ENCODE data around the gene KCNIP1. TPM values are rescaled to one million over a fixed set of nuclear protein-coding genes. Genes with fewer than 3 reads are reported as not detected.
A peak's percentile ranks its signal among the peaks of the same experiment; 100 is the strongest.

The KCNIP1 gene
- total and polyA plus RNA-seq, 2 of the 13 experiments (the other 11 are each of a cell fraction or from before 2014, with no cell fraction given): not detected

DNA sequence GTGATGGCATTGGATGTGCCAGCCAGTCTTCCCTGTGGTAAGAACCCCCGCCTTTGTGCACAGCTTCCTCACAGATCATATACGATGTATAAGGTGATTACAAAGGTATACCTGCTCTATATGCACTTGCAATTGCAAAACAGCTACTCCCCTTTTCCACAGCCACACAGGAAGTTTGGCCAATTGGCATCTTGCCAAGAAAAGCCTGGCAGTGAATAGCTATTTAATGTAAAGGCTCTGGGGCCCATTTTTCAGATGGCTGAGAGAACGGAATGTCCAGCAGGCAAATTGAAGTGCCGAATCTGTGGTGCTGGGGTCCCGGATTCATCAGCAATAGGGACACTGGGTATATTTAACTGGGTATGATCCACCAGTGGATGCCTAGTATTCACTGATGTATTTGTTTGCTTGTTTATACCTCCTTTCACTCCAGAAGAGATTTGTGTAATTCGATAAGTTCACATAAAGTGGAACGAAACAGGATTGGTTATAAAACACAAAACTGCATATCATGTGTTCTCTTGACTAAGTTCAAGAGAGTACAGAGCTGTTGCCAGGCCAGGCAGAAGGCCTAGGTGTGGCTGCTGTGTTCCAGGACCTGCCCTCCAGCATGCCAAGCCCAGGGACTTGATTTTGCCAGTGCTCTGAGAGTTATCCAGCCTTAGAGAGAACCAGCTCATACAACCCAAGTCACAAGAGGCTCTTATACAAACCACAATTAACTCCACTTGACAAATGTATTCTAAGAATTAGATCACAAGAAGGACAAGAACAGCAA, 252.0 kb downstream of the KCNIP1 start:
- no peak overlapping the region for H3K9ac ChIP-seq (ENCODE audit: insufficient read depth, low read depth, low read length)
- intact Hi-C loops (cut with micrococcal nuclease; ENCODE audit: unreplicated experiment): no loop called here
- CTCF ChIA-PET (ENCODE audit: low intra/inter-chr PET ratio, low total read pairs): no interaction called here

DNA sequence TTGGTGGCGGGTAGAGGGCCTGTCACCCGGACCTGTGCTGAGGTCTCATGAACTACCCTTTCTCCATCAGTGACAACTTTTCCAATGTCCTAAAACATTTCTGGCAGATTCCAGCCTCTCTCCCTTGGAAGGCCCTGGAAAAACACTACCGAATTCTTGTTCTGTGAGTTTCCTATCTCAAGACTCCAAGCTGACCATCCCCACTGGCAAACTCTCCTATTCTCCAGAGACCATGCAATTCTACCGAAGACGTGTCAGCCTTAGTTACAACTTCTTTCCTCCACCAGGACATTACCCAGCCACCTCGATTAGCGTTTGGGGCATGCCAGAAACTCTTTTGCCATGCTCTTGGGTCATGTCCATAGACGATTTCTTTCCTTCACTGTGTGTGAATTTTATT, 252.9 kb downstream of the KCNIP1 start:
- WGBS (ENCODE audit: low lambda C conversion rate): 32% methylated on average over 8 of the region's 8 CpGs
- H3K4me2 ChIP-seq (ENCODE audit: low read depth, low read length): no peak overlapping the region
- H3K9me3 ChIP-seq (ENCODE audit: low read length): no peaks in the 10 kb centered on the region
- intact Hi-C loops (cut with micrococcal nuclease; ENCODE audit: unreplicated experiment): no loop called here
- no peaks in the 10 kb centered on the region for H3K79me2 ChIP-seq (ENCODE audit: insufficient read depth, low read length)
- H3K4me3 ChIP-seq (replicated peaks in 1 of 3; ENCODE audit: insufficient read depth in 1 of 3, low read depth in 2 of 3, low read length in 3 of 3): no peak overlapping the region
- no peak overlapping the region for H3K27ac ChIP-seq (ENCODE audit: extremely low read length, insufficient read depth, low read length)
- ChIA-PET POLR2A (no interaction called here), CTCF (ENCODE audit: low intra/inter-chr PET ratio, low total read pairs) (no interaction called here)
- ATAC-seq: no peak
- TF ChIP-seq, protein P1, sequence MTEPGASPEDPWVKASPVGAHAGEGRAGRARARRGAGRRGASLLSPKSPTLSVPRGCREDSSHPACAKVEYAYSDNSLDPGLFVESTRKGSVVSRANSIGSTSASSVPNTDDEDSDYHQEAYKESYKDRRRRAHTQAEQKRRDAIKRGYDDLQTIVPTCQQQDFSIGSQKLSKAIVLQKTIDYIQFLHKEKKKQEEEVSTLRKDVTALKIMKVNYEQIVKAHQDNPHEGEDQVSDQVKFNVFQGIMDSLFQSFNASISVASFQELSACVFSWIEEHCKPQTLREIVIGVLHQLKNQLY (CRISPR knock-in tag; IDR thresholded peaks at IDR 0.05): no peak
- no peak for TF ChIP-seq ZNF766 (CRISPR knock-in tag; IDR thresholded peaks at IDR 0.05; ENCODE audit: borderline replicate concordance)
- TF ChIP-seq, protein P2, sequence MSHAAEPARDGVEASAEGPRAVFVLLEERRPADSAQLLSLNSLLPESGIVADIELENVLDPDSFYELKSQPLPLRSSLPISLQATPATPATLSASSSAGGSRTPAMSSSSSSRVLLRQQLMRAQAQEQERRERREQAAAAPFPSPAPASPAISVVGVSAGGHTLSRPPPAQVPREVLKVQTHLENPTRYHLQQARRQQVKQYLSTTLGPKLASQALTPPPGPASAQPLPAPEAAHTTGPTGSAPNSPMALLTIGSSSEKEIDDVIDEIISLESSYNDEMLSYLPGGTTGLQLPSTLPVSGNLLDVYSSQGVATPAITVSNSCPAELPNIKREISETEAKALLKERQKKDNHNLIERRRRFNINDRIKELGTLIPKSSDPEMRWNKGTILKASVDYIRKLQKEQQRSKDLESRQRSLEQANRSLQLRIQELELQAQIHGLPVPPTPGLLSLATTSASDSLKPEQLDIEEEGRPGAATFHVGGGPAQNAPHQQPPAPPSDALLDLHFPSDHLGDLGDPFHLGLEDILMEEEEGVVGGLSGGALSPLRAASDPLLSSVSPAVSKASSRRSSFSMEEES (CRISPR knock-in tag; IDR thresholded peaks at IDR 0.05): no peak
- no peak for TF ChIP-seq AGO2 (optimal IDR thresholded peaks at IDR 0.05; ENCODE audit: low read depth, low read length)
- no peak for TF ChIP-seq ZNF33B (CRISPR knock-in tag; IDR thresholded peaks at IDR 0.05)
- no peak for TF ChIP-seq TRIM24 (CRISPR knock-in tag; IDR thresholded peaks at IDR 0.05)
- TF ChIP-seq CENPT (CRISPR knock-in tag; IDR thresholded peaks at IDR 0.05; ENCODE audit: low read depth): no peak
- H3K36me3 ChIP-seq (replicated peaks in 1 of 2; ENCODE audit: control insufficient read depth in 1 of 2, insufficient read depth in 2 of 2, low read length in 2 of 2): no peaks in the 10 kb centered on the region
- H2AFZ ChIP-seq (ENCODE audit: low read length): no peak overlapping the region
- peaks cover 1 to 8% of the 10 kb centered on the region in 2 experiments; a peak in 3 of 5 replicates for H3K27me3 ChIP-seq (ENCODE audit: control insufficient read depth in 1 of 2, insufficient read depth in 2 of 2, low read length in 2 of 2)
- H3K4me1 ChIP-seq (ENCODE audit: insufficient read depth, low read length): peaks cover 13% of the 10 kb centered on the region
- DNase-seq (ENCODE audit: low spot score): no peak
- no TSS peak for BruUV-seq (replicated peaks)
- in situ Hi-C loops (cut with HindIII; ENCODE audit: extremely low pct_ligation_motif_present, low pct_unique_long_range_greater_than_20kb): no loop called here
- H3K9ac ChIP-seq (ENCODE audit: insufficient read depth, low read depth, low read length): no peak overlapping the region
- FAIRE-seq: no peak
- H4K20me1 ChIP-seq (ENCODE audit: insufficient read depth, low read length): no peaks in the 10 kb centered on the region

More for the DNA sequence above, 252.0 kb downstream of the KCNIP1 start:
- TF ChIP-seq MED1 (CRISPR knock-in tag; IDR thresholded peaks at IDR 0.05) (no peak), JARID2 (CRISPR knock-in tag; IDR thresholded peaks at IDR 0.05; ENCODE audit: insufficient replicate concordance) (no peak), SUZ12 (IDR thresholded peaks at IDR 0.05; ENCODE audit: low read depth, low read length) (no peak), LCORL (IDR thresholded peaks at IDR 0.05) (peak; percentile 90), LCORL (CRISPR knock-in tag; IDR thresholded peaks at IDR 0.05) (no peak)
- FAIRE-seq (no peak), DNase-seq (ENCODE audit: low spot score) (no peak), ATAC-seq (no peak)
- WGBS (ENCODE audit: low lambda C conversion rate): 46% methylated on average over 6 of the region's 7 CpGs
- Histone ChIP-seq H3K79me2 (ENCODE audit: insufficient read depth, low read length) (no peaks in the 10 kb centered on the region), H3K9me3 (ENCODE audit: low read length) (no peaks in the 10 kb centered on the region), H3K4me2 (ENCODE audit: low read depth, low read length) (no peak overlapping the region), H3K27ac (ENCODE audit: extremely low read length, insufficient read depth, low read length) (no peak overlapping the region), H3K4me3 (replicated peaks in 1 of 3; ENCODE audit: insufficient read depth in 1 of 3, low read depth in 2 of 3, low read length in 3 of 3) (no peak overlapping the region), H2AFZ (ENCODE audit: low read length) (no peak overlapping the region), H4K20me1 (ENCODE audit: insufficient read depth, low read length) (no peaks in the 10 kb centered on the region), H3K4me1 (ENCODE audit: insufficient read depth, low read length) (peaks cover 13% of the 10 kb centered on the region), H3K36me3 (replicated peaks in 1 of 2; ENCODE audit: control insufficient read depth in 1 of 2, insufficient read depth in 2 of 2, low read length in 2 of 2) (no peaks in the 10 kb centered on the region), H3K27me3 (ENCODE audit: control insufficient read depth in 1 of 2, insufficient read depth in 2 of 2, low read length in 2 of 2) (peaks cover 1 to 3% of the 10 kb centered on the region in 2 experiments; a peak in 3 of 5 replicates)
- POLR2A ChIA-PET: no interaction called here
- BruUV-seq (replicated peaks): no TSS peak
- in situ Hi-C loops (cut with HindIII; ENCODE audit: extremely low pct_ligation_motif_present, low pct_unique_long_range_greater_than_20kb): no loop called here

Measured in HepG2 (cell line).